Osteocyte (in vitro differentiated cells): ENCODE measurements around the gene ANK3. TPM values are rescaled to one million over a fixed set of nuclear protein-coding genes. Genes with fewer than 3 reads are reported as not detected.

Experiments used
- DNase-seq: peaks from one replicate; pipeline ENCODE4 v3.0.0; 2021; ENCODE audit warnings: mixed read lengths; ENCODE audit not compliant: unreplicated experiment; ENCODE audit errors: extremely low spot score
- H3K27ac Mint-ChIP-seq: one replicate; pipeline ENCODE4 v1.8.0; 2021; ENCODE audit warnings: mild to moderate bottlenecking, mixed read lengths; ENCODE audit not compliant: unreplicated experiment
- H3K27me3 Mint-ChIP-seq: one replicate; pipeline ENCODE4 v1.8.0; 2021; ENCODE audit warnings: mixed read lengths; ENCODE audit not compliant: unreplicated experiment
- H3K36me3 Mint-ChIP-seq: one replicate; pipeline ENCODE4 v1.8.0; 2021; ENCODE audit warnings: mixed read lengths; ENCODE audit not compliant: unreplicated experiment
- H3K4me1 Mint-ChIP-seq: one replicate; pipeline ENCODE4 v1.8.0; 2021; ENCODE audit warnings: mixed read lengths; ENCODE audit not compliant: unreplicated experiment
- H3K4me3 Mint-ChIP-seq: one replicate; pipeline ENCODE4 v1.8.0; 2021; ENCODE audit warnings: mild to moderate bottlenecking, moderate library complexity, mixed read lengths; ENCODE audit not compliant: unreplicated experiment
- H3K9me3 Mint-ChIP-seq: one replicate; pipeline ENCODE4 v1.8.0; 2021; ENCODE audit warnings: mixed read lengths; ENCODE audit not compliant: unreplicated experiment
- CTCF ChIP-seq: fragments of 200-600 bp; sonication (generic); IDR thresholded peaks from 2 replicates; pipeline ENCODE4 v1.5.0; 2021; ENCODE audit warnings: antibody characterized with exemption, mild to moderate bottlenecking, moderate library complexity
- total RNA-seq: library from RNA; stranded (reverse); gene quantifications from 2 replicates; pipeline ENCODE4 v1.2.1, GENCODE V29; 2021

ANK3 gene
- total RNA-seq, 1 donor from 2014 or later = 22.0 TPM

DNA sequence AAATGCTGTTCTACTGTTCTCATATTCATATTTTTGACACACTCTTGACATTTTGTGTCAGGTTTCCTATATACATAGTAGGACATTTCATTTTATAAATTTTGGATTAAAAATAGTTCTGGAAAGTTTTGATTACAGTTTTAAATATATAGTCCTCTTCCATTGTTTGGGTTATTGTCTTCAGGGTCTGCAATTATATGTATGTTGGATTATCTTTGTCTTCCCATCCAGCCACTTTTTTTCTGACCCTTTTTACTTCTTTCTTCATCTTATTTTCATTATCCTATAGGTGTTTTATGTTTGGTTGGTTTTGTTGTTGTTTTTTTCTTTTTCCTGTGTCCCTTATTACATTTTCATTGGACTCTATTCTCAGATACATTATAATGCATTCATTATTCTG lies 412.2 kb downstream of the ANK3 start:
- peaks cover 19% of the 10 kb centered on the region for H3K9me3 Mint-ChIP-seq
- H3K4me3 Mint-ChIP-seq = no peak overlapping the region
- H3K4me1 Mint-ChIP-seq = no peaks in the 10 kb centered on the region
- no peak for TF ChIP-seq CTCF
- DNase-seq = no peak
- H3K36me3 Mint-ChIP-seq = no peaks in the 10 kb centered on the region
- H3K27ac Mint-ChIP-seq = no peak overlapping the region
- H3K27me3 Mint-ChIP-seq = peaks cover 13% of the 10 kb centered on the region

DNA sequence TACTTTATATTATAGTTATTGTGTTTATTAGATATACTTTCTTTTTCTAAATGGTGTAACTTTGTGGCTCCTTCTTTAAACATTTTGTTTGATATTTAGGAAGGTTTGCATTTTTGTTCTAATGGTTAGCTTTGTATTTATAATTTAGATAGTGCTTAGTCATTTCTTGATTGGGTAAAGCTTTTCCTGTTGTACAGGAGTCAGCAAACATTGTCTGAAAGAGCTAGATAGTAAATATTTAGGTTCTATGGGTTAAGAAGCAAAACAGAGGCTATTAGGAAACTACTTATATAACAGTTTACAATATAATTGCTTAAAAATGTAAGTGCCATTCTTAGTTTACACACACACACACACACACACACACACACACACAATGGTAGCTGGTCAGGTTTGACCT lies 412.8 kb downstream of the ANK3 start:
- peaks cover 19% of the 10 kb centered on the region for H3K9me3 Mint-ChIP-seq
- no peaks in the 10 kb centered on the region for H3K36me3 Mint-ChIP-seq
- H3K4me3 Mint-ChIP-seq = no peak overlapping the region
- DNase-seq = no peak
- no peak for TF ChIP-seq CTCF
- H3K27ac Mint-ChIP-seq = no peak overlapping the region
- peaks cover 13% of the 10 kb centered on the region for H3K27me3 Mint-ChIP-seq
- H3K4me1 Mint-ChIP-seq = no peaks in the 10 kb centered on the region
